Anterior cingulate cortex (tissue), 58 donors: ENCODE results near the gene OR2T27.
"Not testable (repeated sequence)": the region's sequence is repeated elsewhere in the genome, so short reads cannot be mapped to it uniquely, and the experiment has no call there.

Experiments used
- DNase-seq, 58 donors: peaks; one replicate each; lab custom pipeline; 2025; lab: John Stamatoyannopoulos, UW

Gene OR2T27

GRCh38 chr1:248642971-248643651 is 12.2 kb downstream of the OR2T27 start:
- DNase-seq, result not testable (repeated sequence)

- DNase-seq, result not testable (repeated sequence)
Measured at GRCh38 chr1:248641583-248641982, 13.7 kb downstream of the OR2T27 start.

- DNase-seq, result not testable (repeated sequence)
Measured at GRCh38 chr1:248640906-248641305, 14.4 kb downstream of the OR2T27 start.

DNA sequence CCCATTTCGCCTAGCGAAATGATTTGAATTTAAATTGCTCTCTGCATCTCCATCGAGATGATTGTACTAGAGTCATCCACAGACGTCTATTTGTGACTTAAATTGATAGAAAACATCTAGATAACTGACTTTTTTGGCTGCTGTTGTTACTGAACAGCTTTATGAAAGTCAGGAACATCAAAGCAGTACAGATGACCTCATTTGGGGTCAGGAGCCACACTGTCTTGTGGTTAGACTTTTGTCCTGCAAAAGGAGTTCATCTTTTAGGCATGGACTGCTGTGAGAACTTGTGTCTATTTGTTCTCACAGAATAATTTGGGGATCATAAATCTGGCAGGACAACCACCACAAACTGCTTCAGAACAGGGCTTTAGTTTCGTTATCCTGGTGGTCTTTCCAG is 15.7 kb downstream of the OR2T27 start:
- DNase-seq, result not testable (repeated sequence)

GRCh38 chr1:248636612-248637011 is 18.7 kb downstream of the OR2T27 start:
- DNase-seq, result not testable (repeated sequence)

DNA sequence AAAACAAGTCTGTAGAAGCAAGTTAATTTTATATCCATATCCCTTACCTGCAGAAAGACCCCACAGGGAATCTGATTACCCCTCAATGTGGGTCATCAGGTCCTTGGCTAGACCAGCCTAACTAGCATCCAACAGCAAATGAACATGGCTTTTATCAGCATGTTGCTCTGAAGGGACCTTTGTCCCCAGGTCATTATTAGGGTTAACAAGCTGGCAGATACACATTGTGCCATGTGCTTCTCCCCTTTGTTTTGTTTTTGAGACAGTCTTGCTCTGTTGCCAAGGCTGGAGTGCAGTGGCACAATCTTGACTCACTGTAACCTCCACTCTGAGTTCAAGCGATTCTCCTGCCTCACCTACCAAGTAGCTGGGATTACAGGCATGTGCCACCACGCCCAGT is 20.3 kb downstream of the OR2T27 start, which contains the start of gene OR2T11:
Gene OR2T11, minus strand, starts transcription at position 101 of the 400 bp plus-strand sequence. CDS start 7,963 bp downstream, outside the sequence.
- DNase-seq, result not testable (repeated sequence)

GRCh38 chr1:248631354-248632008 is 23.8 kb downstream of the OR2T27 start:
- DNase-seq, result no peak

DNA sequence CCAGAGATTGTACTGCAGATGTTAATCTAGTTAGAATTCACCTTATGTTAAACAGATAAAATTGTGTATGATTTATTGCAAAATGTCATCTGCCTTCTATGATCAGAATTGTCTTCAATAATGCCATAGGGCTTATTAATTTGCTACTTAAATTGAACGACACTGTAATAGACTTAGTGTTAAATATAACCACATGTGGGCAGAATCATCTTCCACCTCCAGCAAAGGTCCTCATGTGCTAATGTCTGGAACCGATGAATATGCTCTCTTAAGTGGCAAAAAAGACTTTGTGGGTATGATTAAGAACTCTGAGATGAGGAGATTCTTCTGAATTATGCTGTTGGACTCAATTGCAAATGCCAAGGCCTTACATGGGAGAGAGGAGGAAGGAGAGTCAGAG is 24.8 kb downstream of the OR2T27 start:
- DNase-seq, result no peak

GRCh38 chr1:248627971-248628844 is 27.1 kb downstream of the OR2T27 start:
- no peak for DNase-seq

GRCh38 chr1:248625971-248626370 is 29.4 kb downstream of the OR2T27 start:
- no peak for DNase-seq

DNA sequence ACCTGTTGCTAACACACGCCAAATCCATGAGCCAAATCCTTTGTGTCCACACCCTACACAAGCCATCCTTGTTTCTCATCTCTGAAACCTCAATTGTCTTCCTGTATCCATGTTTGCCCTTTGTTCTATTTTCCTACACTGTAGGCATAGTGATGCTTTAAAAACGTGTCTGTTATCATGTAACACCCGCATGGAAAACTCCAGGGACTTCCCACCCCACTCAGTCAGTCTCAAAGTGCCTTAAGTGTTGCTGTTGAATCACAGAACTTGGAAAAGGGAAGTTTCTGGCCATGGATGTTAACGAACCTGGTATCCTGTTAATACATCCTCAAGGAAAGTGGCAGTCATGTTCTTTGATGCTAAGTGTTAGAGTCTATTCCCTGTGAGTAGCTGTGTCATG is 30.2 kb downstream of the OR2T27 start:
- DNase-seq, result no peak

- peak in 2 of 58 donors; percentile 5 for DNase-seq
Measured at GRCh38 chr1:248622570-248623001, 32.7 kb downstream of the OR2T27 start.

DNA sequence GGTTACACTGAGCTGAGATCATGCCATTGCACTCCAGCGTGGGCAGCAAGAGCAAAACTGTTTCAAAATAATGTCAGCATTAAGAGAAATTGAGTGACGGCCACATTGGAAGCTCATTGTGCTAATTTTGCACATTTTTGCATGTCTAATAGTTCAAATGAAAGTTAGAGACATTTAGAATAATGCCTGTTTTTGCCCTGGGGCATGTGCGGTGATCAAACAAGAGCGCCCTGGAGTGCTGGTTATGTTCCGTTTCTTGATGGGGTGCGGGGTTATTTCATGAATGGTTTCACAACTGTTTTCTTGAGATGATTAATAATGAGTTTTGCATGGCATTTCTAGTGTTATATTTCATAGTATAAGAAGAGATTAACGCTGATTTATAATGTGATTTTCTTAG is 33.6 kb downstream of the OR2T27 start:
- DNase-seq, result no peak

DNA sequence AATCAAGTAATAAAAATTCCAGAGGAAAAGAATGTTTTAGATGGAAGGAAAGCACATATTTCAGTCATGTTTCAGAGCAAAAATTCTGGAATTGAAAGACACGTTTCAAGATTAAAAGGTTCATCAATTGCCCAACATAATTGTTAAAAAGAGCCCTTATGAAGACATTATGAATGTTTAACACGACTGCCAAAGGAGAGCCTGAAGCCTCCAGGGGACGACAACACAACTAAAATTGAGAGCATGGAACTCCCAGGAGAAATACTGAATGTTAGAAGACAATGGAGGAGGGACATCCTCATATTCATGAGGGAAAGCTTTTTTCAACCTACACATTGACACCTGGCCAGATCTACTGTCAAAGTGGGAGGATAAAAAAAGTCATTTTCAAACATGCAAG is 36.5 kb downstream of the OR2T27 start:
- DNase-seq, result peak in 18 of 58 donors; percentile 1 to 38 (median 9)

DNA sequence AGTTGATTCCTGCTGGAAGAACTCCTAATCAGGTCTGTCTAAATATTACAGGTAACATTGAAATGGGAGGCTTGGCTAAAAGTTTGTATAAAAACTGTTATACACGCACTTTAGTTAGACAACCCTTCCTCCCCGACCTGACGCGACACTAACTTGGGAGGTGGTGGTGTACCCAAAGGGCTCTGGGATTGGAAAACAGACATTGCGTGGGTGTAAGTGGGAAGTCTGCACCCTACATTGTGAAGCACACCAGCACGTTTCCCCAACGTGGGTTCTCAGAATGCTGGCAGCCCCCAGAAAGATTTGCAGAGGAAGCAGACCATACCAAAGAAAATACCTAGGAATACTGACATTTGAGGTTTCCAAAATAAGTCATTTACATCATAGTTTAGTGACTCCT is 37.2 kb downstream of the OR2T27 start:
- no peak for DNase-seq

DNA sequence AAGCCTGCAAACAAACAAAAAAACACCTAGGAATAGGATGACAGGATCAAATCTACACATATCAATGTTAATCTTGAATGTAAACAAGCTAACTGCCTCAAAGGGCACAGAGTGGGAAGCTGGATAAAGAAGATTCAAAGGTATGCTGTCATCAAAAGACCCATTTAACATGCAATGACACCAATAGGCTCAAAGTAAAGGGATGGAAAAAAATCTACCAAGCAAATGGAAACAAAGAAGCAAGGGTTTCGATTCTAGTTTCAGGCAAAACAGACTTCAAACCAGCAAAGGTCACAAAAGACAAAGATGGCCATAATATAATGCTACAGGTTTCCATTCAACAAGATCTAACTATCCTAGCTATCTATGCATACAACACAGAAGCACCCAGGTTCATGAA is 41.6 kb downstream of the OR2T27 start:
- DNase-seq, result no peak

DNA sequence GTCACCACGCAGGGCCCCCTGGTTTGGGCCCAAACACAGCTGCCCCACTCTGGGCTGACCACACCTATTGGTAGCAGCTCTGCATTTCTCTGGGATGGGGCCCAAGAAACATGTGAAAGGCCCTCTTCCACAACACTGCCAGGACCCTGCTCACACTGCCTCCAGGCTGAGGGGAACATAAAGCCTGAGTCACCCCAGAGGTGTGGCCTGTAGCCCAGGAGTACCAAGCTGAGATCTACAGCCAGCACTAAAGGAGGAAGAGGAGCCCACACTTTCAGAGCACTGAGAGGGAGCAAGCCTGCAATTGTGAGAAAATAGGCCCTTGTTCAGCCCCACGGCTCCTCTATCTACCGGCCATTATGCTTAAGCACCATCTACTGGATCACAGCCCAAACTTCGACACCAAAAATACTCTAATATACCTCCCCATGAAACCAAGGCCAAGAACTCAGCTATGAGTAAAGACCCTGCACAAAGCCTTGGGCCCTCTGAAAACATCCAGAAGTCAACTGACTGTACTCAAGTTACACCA is 43.4 kb downstream of the OR2T27 start:
- DNase-seq, result no peak

DNA sequence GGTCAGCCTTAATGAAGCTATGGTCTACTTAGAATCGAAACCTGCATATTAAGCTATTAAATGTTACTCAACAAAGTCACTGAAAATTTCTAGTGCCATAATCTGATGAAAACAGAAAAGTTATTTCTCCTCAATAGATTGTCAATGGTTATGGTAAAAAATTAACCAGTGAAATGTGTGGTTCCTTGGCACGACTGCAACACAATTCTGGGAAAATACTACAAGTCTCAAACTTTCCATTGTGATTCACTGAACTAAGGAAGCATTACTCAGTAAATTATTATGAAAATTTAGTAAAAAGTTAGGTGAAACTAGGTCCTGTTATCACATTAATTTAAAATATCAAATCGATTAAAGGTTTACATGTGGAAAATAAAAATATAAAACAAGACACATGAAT is 45.0 kb downstream of the OR2T27 start:
- no peak for DNase-seq
